ENCODE results near the gene DOCK1.
"Not testable (repeated sequence)": the region's sequence is repeated elsewhere in the genome, so short reads cannot be mapped to it uniquely, and the experiment has no call there.

DOCK1 gene

DNA sequence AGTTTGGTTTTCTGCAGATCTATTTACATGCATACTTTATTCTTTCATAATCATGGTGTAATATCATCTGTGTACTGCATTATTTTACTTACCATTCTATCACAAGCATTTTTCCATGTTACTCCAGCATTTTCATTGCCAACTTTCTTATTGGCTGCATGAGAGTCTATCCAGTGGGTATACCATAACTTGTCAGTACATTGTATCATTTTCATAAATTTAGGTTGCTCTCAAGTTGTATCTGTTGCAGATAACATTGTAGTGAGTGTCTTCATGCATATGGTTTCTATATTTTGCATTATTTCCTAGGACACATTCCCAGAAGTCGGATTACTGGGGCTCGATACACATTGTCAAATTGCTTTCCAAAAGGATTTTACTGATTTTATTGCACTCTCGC lies 378.3 kb downstream of the DOCK1 start:
- TF ChIP-seq, protein P1, sequence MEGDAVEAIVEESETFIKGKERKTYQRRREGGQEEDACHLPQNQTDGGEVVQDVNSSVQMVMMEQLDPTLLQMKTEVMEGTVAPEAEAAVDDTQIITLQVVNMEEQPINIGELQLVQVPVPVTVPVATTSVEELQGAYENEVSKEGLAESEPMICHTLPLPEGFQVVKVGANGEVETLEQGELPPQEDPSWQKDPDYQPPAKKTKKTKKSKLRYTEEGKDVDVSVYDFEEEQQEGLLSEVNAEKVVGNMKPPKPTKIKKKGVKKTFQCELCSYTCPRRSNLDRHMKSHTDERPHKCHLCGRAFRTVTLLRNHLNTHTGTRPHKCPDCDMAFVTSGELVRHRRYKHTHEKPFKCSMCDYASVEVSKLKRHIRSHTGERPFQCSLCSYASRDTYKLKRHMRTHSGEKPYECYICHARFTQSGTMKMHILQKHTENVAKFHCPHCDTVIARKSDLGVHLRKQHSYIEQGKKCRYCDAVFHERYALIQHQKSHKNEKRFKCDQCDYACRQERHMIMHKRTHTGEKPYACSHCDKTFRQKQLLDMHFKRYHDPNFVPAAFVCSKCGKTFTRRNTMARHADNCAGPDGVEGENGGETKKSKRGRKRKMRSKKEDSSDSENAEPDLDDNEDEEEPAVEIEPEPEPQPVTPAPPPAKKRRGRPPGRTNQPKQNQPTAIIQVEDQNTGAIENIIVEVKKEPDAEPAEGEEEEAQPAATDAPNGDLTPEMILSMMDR (IDR thresholded peaks at IDR 0.05; ENCODE audit: extremely low read depth, insufficient read depth, missing control alignments) = no peak
- no peak for DNase-seq (ENCODE audit: low spot score)
- in situ Hi-C loops (cut with MboI; ENCODE audit: low pct_unique_long_range_greater_than_20kb, low sequenced_read_pairs, unreplicated experiment) = no loop called here

DNA sequence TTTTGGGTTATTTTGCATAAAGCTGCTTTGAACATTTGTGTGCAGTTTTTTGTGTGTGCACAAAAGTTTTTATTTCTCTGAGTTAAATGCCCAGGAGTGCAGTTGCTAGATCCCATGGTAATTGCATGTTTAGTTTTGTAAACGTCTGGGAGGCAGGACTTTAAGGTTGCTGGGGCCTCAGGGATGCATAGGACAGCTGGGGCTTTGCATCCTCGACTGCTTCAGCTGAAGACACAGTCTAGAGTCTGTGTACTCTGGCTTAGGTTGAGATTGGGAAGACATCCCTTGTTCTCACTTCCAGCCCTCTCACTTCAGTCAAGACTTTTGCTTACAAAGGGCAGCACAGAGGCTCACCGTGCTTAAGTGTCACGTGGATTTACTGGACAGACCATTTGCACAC lies 385.6 kb downstream of the DOCK1 start:
- TF ChIP-seq, protein P1 (IDR thresholded peaks at IDR 0.05; ENCODE audit: extremely low read depth, insufficient read depth, missing control alignments) = no peak
- no peak for DNase-seq (ENCODE audit: low spot score)
- in situ Hi-C loops (cut with MboI; ENCODE audit: low pct_unique_long_range_greater_than_20kb, low sequenced_read_pairs, unreplicated experiment) = no loop called here

DNA sequence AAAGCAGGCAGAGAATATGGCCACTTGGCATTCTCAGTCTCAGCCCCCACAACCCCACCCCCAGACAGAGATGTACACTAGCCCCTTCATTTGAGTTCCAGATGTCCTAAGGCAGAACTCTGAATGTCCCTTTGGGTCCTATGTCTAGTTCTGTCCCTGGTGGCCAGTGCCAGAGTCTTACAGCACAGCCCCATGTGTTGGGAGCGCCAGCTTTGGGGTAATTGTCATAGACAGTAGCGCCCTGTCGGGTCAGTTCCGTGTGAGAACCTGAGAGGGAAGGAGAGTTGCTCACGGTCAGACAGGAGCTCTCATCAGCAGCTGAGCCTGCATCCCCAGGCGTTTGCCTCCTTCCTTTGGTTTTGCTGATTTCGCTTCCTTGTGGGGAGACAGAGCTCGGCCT lies 386.1 kb downstream of the DOCK1 start:
- TF ChIP-seq, protein P1 (IDR thresholded peaks at IDR 0.05; ENCODE audit: extremely low read depth, insufficient read depth, missing control alignments) = no peak
- in situ Hi-C loops (cut with MboI; ENCODE audit: low pct_unique_long_range_greater_than_20kb, low sequenced_read_pairs, unreplicated experiment) = no loop called here
- DNase-seq (ENCODE audit: low spot score) = no peak

DNA sequence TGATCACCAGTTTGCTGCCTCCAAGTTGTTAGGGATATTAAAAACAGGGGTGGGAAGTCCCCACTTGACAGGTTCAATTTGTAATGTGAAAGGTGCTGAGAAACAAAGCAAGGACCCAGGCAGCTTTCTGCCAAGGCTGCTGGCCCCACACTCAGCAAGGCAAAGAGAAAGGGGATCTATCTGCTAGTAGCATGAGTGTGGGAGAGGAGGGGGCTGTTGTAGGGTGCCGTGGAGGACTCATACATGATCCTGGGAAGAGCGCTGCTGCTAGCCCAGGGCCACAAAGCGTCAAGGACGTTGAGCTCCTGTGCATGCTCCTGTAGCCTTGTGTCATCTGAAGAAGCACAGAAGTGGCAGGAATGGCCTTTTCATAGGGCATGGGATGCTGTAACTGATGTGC lies 387.7 kb downstream of the DOCK1 start:
- DNase-seq (ENCODE audit: low spot score) = no peak
- TF ChIP-seq, protein P1 (IDR thresholded peaks at IDR 0.05; ENCODE audit: extremely low read depth, insufficient read depth, missing control alignments) = no peak
- in situ Hi-C loops (cut with MboI; ENCODE audit: low pct_unique_long_range_greater_than_20kb, low sequenced_read_pairs, unreplicated experiment) = no loop called here

DNA sequence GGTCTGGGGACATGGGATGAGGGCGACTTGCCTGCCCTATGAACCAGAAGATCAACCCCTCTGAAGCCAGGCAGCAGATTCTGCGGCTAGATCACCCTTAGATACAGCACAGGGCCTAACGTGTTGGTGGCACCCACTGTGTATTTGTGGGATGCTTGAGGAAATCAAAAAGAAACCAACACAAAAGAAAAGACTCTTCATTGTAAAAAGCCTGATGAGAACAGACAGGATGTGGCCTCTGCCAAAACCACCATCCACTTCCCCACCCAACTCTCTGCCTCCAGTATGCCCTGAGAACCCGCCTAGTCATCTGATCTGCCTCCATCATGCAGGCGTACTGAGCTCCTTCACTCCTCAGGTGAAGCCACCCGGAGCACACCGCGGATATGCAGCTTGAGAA lies 388.4 kb downstream of the DOCK1 start:
- in situ Hi-C loops (cut with MboI; ENCODE audit: low pct_unique_long_range_greater_than_20kb, low sequenced_read_pairs, unreplicated experiment) = no loop called here
- DNase-seq (ENCODE audit: low spot score) = no peak
- TF ChIP-seq, protein P1 (IDR thresholded peaks at IDR 0.05; ENCODE audit: extremely low read depth, insufficient read depth, missing control alignments) = no peak

DNA sequence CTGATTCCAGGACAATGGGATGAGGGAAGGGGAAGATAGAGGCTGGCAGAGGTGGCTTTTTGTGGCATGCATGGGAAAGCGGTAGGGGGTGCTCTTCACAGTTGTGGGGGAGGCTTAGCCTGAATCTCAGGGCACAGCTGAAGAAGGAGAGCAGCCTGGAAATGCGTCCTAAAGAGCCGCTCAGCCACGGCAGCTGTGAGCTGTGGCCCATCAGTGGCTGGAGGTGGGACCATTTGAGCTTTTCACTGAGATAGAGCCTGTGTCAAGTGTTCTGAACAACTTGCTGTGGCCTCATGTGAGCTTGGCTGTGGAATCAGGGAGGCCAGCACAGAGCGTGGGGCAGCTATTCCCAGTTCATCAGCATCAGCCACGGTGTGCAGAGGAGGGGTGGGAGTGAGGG lies 391.5 kb downstream of the DOCK1 start:
- DNase-seq (ENCODE audit: low spot score) = no peak
- TF ChIP-seq, protein P1 (IDR thresholded peaks at IDR 0.05; ENCODE audit: extremely low read depth, insufficient read depth, missing control alignments) = no peak
- in situ Hi-C loops (cut with MboI; ENCODE audit: low pct_unique_long_range_greater_than_20kb, low sequenced_read_pairs, unreplicated experiment) = no loop called here

DNA sequence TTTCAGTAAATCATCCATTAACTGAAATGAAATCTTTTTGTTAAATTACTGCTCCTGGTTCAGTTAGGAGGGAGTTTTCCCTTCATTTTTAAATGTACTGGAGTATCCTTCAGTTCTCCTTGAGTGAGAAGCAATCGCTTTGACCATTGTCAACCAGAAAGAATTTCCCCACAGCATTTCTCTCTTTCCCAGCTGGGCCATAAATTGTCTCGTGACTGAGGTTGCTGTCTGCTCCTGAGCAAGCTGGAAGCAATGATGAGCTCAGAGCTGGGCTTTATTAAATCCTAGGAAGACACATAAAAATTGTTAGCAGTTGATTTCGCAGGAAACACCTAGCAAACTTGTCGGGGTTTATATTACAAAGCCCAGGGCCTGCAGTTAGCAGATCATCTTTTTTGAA lies 393.2 kb downstream of the DOCK1 start:
- in situ Hi-C loops (cut with MboI; ENCODE audit: low pct_unique_long_range_greater_than_20kb, low sequenced_read_pairs, unreplicated experiment) = no loop called here
- TF ChIP-seq, protein P1 (IDR thresholded peaks at IDR 0.05; ENCODE audit: extremely low read depth, insufficient read depth, missing control alignments) = no peak
- DNase-seq (ENCODE audit: low spot score) = no peak

DNA sequence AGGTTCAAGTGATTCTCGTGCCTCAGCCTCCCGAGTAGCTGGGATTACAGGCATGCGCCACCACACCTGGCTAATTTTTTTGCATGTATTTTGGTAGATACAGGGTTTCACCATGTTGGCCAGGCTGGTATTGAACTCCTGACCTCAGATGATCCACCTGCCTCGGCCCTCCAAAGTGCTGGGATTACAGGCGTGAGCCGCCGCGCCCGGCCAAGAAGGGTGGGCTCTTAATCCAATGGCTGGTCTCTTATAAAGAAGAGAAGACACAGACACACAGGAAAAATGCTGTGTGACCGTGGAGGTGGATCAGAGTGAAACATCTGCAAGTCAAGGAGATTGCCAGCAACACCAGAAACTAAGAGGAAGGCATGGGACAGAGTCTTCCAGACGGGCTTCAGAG lies 394.0 kb downstream of the DOCK1 start:
- DNase-seq (ENCODE audit: low spot score); in situ Hi-C loops (cut with MboI; ENCODE audit: low pct_unique_long_range_greater_than_20kb, low sequenced_read_pairs, unreplicated experiment): not testable (repeated sequence)
